NCI-H510A (cell line): ENCODE data around the gene MEGF6.

Experiments used
- DNase-seq: peaks from one replicate; lab custom pipeline; 2025; lab: John Stamatoyannopoulos, UW

MEGF6 gene

GRCh38 chr1:3469849-3470649, 141.3 kb downstream of the MEGF6 start:
- no peak for DNase-seq

- DNase-seq: no peak
Observed at GRCh38 chr1:3469104-3469848, 142.0 kb downstream of the MEGF6 start.

- DNase-seq: no peak
Observed at GRCh38 chr1:3468236-3469103, 142.8 kb downstream of the MEGF6 start.

- no peak for DNase-seq
Observed at GRCh38 chr1:3467096-3468036, 143.9 kb downstream of the MEGF6 start.

- DNase-seq: no peak
Observed at GRCh38 chr1:3466366-3467075, 144.8 kb downstream of the MEGF6 start.

GRCh38 chr1:3465935-3466321, 145.4 kb downstream of the MEGF6 start:
- DNase-seq: no peak

- DNase-seq: no peak
Observed at GRCh38 chr1:3465091-3465934, 146.0 kb downstream of the MEGF6 start.

- no peak for DNase-seq
Observed at GRCh38 chr1:3464649-3465025, 146.7 kb downstream of the MEGF6 start.

GRCh38 chr1:3463891-3464648, 147.2 kb downstream of the MEGF6 start:
- DNase-seq: no peak

GRCh38 chr1:3463408-3463863, 147.9 kb downstream of the MEGF6 start:
- no peak for DNase-seq

GRCh38 chr1:3463013-3463385, 148.3 kb downstream of the MEGF6 start:
- no peak for DNase-seq

- DNase-seq: no peak
Observed at GRCh38 chr1:3462356-3463012, 148.8 kb downstream of the MEGF6 start.

- no peak for DNase-seq
Observed at GRCh38 chr1:3461934-3462275, 149.4 kb downstream of the MEGF6 start.

GRCh38 chr1:3461238-3461933, 149.9 kb downstream of the MEGF6 start:
- no peak for DNase-seq

GRCh38 chr1:3460672-3461131, 150.6 kb downstream of the MEGF6 start:
- DNase-seq: no peak

- DNase-seq: no peak
Observed at GRCh38 chr1:3459940-3460671, 151.2 kb downstream of the MEGF6 start.
